Fibroblast of lung (primary cell): ENCODE results near the gene ARL10.

ENCODE experiments used
- EZH2 ChIP-seq: IDR thresholded peaks from 2 replicates; pipeline ENCODE4 v1.5.1; 2012; ENCODE audit warnings: low read length, control low read depth, mild to moderate bottlenecking; ENCODE audit errors: missing control alignments
- TF ChIP-seq, protein P1 (sequence below), 2 donors: IDR thresholded peaks in 1 of 2; conservative IDR thresholded peaks in 1 of 2; 1 replicate in 1 of 2; 2 replicates in 1 of 2; pipeline ENCODE4 v1.5.1; 2011 to 2012; ENCODE audit warnings: low read length in 2 of 2, control low read depth in 1 of 2, inconsistent platforms in 1 of 2, low read depth in 1 of 2, mild to moderate bottlenecking in 1 of 2

- TF ChIP-seq, protein P1, sequence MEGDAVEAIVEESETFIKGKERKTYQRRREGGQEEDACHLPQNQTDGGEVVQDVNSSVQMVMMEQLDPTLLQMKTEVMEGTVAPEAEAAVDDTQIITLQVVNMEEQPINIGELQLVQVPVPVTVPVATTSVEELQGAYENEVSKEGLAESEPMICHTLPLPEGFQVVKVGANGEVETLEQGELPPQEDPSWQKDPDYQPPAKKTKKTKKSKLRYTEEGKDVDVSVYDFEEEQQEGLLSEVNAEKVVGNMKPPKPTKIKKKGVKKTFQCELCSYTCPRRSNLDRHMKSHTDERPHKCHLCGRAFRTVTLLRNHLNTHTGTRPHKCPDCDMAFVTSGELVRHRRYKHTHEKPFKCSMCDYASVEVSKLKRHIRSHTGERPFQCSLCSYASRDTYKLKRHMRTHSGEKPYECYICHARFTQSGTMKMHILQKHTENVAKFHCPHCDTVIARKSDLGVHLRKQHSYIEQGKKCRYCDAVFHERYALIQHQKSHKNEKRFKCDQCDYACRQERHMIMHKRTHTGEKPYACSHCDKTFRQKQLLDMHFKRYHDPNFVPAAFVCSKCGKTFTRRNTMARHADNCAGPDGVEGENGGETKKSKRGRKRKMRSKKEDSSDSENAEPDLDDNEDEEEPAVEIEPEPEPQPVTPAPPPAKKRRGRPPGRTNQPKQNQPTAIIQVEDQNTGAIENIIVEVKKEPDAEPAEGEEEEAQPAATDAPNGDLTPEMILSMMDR (conservative IDR thresholded peaks at IDR 0.05 in 1 of 2, IDR thresholded peaks at IDR 0.05 in 1 of 2; ENCODE audit: low read depth in 1 of 2, low read length in 2 of 2): no peak
- TF ChIP-seq EZH2: no peak
Measured at GRCh38 chr5:176412517-176413254, 47.4 kb downstream of the ARL10 start.
